HG03342 (cell line): ENCODE measurements around the gene TERB1.

Source experiments
- ATAC-seq: cut with Tn5 transposase; IDR thresholded peaks from one replicate; pipeline ENCODE4 v1.9.1; 2021; ENCODE audit warnings: mild to moderate bottlenecking, moderate library complexity; ENCODE audit not compliant: unreplicated experiment

Gene TERB1, protein sequence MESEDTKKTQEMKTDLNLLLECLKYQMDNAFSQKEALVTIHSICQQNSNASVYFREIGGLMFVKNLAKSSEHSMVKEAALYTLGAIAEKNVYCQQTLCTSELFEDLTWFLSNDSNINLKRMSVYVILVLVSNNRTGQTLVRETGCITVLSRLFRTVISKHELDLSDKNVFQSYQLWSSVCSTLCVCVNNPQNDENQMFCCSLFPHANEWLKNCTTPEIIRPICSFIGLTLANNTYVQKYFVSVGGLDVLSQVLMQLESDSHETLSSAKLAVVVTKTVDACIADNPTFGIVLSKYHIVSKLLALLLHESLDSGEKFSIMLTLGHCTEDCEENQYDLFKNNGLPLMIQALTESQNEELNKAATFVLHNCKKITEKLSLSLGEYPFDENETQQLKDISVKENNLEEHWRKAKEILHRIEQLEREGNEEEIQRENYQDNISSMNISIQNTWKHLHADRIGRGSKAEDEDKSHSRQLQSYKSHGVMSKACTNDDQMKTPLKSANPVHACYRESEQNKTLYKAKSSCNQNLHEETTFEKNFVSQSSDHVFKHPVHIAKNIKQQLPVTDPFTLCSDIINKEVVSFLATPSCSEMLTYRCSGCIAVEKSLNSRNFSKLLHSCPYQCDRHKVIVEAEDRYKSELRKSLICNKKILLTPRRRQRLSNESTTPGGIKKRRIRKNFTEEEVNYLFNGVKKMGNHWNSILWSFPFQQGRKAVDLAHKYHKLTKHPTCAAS

DNA sequence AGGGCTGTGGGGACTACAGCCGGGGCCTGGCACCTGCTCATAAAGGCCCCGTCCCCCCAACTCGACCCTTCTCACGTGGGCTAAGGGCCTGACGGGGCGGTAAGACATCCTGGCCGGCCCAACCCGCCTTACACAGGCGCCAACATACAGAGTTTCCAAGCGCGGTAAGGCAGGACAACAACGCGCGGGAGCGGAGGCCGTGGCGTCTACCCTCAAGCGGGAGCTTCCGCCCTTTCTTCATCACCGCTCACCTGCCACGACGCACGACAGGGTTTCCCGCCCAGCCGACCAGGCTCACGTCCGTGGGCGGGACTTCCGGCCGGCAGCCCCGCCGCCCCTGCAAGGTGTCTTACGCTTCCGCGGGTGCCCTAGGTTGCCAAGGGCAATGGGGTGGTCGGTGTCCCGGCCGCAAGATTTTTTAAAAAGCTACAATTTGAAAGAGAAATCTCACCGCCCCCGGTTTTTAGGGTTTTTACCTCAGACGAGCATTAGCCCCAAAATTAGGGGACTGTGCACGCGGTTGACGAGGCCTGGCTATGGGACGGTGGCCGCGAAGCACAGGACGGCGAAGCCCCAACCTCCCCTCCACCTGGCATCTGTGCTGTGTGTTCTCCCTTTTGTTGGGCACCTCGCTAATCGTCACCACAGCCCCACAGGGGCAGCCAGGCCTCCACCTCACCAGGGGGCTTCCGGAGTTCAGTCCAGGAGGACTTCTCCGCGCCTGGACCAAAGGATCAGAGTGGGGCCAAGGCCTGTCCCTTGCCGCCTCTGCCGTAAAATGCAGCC is at the start of gene TERB1:
Gene TERB1 (minus strand): TSS at position 265 of the 786 bp plus-strand sequence. CDS start 4,786 bp downstream, outside the sequence.
- ATAC-seq, result no peak

DNA sequence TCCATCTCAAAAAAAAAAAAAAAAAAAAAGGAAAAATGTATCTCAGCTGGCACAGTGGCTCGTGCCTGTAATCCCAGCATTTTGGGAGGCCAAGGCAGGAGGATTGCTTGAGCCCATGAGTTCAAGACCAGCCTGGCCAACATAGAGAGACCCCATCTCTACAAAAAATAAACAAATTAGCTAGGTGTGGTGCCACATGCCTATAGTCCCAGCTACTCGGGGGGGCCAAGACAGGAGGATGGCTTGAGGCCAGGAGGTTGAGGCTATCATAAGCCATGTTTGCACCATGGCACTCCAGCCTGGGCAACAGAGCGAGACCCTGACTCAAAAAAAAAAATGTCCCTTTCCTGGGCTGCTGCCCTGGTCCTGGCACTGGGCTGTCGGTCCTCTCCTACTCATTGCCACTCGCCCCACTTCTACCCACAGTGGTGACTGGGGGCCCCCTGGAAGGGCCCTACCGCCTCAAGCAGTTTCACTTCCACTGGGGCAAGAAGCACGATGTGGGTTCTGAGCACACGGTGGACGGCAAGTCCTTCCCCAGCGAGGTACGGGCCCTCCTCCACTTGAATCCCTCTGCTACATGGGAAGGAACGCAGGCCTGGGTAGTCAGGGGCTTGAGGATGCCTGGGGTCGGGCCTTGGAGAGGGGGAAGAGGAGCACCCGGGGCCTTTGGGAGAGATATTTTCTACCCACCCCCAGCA is 48.9 kb upstream of the TERB1 start:
- no peak for ATAC-seq

DNA sequence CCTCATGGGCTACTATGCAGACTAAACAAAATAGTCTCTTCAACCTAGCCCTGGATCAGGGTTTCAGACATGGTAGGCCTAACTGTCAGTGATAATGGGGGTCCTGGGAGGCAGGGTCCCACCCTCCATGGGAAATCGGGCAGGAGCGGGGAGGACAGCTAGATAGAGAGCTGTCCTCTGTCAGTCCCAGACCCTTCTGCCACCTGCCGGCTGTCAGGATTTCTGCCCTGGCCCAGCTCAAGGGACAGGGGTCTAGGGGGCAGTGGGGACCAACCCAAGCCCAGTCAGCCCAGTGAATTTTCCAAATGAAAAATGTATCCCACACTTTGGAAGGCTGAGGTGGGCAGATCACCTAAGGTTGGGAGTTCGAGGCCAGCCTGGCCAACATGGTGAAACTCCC is 48.2 kb upstream of the TERB1 start:
- no peak for ATAC-seq

DNA sequence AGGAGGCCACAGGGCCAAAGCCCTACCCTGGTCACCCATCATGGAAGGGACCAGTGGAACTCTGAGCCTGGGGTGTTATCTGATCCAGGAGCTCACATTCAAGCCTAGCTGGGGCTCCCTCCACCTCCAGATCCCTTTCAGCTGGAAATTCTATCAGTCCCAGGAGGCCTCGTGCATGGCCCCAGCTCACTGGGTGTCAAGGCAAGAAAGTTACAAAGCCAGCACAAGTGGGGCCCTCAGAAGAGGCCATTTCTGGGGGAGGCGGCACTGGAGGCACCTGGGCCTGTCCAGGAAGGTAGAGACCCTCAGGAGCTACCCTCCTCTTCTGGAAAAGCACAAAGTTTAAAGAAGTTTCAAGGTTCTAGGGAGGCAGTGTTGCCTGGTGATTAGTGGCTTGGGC is 47.6 kb upstream of the TERB1 start:
- no peak for ATAC-seq

DNA sequence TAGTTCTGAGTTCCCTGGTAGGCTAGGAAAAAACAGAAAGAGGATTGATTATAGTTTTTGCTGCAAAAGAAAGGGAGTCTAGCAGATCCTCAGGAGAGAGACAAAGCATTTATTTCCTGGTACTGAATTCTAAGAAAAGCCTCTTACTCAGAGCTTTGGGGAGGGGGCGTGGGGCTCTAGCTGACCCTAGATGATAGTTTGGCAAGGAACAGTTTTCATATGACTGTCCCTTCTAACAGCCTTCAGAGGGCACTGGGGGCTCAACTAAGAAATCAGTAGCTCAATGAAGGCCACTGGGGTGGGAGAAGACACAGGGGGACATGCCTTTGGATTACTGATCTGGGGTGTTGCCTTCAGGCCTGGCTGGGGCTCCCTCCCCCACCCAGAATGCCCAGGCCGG is 46.8 kb upstream of the TERB1 start:
- ATAC-seq, result no peak

DNA sequence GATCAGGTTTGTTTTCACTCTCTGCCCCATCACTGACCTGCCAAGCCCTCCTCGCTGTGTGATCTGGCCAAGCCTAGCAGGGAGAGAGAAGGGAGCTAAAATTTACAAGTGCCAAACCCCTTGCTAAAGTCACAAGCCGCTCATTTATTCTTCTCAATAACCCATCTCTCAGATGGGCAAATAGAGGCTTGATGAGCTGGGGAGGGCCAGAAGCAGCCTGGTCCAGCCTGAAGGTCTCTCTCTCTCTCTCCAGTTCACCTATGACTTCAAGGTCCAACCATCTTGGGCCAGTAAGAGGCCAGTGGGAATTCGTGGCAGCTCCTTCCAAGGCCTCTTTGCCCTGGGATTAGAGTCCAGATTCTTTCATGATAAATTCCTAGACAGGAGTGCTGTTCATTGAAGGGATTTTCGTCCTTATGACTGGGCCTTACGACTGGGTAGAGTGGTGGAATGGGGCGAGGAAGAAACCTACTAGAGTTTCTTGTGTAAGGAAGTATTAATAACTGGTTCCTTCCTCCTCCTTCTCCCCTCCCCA is 46.2 kb upstream of the TERB1 start:
- no peak for ATAC-seq

DNA sequence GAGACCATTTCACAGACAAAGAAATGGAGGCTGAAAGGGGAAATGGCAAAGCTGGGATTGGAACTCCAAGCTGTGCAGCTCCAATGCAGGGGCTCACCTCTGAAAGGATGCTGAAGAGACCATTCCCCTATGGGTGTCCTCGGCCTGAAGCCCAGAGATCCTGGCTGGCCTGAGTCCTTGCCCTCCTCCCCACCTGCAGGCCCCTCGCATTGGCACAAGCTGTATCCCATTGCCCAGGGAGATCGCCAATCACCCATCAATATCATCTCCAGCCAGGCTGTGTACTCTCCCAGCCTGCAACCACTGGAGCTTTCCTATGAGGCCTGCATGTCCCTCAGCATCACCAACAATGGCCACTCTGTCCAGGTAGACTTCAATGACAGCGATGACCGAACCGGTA is 45.4 kb upstream of the TERB1 start:
- ATAC-seq, result no peak

DNA sequence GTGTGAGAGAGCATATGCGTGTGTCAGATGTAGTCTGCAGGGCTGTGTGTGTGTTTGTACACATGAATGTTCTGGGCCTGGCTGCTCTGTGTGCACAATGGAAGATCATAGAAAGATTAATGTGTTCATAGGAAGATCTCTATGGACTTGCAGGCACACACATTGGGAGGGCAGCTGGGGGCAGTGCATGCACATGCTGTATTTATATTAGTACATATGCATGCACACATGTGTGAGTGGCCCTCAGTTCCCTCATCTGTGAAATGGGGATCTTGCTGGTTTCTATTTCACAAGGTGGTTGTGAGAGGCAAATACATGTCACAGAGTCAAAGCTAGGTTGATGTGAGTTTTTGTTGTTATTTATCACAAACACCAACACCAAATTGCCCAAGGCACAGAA is 44.9 kb upstream of the TERB1 start:
- no peak for ATAC-seq

DNA sequence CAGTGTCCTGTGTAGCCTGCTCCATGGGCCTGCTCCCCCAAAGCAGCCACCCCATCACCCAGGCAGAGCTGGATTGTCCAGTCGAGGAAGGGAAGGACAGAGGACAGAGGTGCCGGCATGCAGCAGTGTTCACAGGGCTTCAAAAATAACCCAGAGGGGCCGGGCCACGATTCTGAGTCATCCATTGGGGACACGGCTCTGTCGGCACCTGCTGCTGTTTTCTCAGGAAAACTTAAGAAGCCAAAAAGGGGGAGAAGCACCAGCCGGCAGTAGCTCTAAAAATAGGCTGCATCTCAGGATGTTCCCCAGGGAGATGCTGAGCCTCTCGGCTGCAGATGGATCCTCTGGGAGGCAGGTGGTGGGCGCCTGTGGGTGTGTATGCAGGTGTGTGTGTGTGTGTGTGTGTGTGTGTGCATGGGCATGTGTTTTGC is 44.4 kb upstream of the TERB1 start:
- ATAC-seq, result no peak

DNA sequence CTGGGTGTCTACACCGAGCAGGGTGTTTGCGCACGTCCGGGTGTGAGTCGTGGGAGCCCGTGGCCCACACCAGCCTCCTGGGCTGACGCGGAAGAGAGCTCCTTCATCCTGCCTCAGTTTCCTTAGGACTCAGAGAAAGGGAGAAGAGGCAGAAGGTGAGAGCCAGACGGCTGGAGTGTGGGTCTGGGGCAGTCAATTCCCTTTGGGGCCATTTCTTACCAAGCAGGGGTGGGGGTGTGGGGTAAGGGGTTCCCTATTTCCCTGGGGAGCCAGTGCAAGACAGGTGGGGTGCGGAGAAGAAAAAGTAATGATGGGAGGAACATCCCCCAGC is 43.7 kb upstream of the TERB1 start:
- ATAC-seq, result no peak

DNA sequence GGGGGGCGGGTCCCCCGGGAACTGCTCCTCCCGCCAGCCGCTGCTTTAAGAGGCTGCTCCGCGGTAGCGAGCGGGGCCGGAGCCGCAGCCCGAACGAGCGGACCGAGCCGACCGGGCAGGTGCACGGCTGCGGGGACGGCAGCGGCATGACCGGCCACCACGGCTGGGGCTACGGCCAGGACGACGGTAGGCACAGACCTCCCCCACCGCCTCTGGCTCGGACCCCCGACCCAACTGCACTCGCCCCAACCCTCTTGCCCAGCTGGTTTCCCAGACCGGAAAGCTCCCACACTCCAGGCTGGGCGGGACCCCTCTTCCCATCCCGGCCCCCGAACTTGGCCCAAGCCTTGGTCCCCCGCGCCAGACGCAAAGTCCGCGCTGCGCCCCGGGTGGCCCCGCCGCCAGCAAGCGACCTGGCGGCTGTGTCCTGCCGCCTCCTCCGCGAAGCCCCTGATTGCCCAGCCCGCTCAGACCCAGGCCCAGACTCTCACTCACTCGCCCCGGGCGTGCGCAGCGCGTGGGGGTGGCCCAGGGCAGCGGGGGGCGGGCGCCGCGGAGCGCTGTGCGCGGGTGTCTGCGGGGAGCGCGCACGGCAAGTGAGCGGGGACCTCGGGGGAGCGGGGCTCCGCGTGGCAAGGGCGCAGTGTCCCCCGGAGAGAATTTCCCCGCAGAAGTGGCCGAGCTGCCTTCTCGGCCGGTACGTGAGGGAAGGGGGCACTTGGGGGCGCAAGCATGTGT is 43.1 kb upstream of the TERB1 start, which contains the start of gene CA7:
Gene CA7 (plus strand): TSS at position 73 of the 738 bp plus-strand sequence. CDS start 74 bp downstream, at position 147.
- no peak for ATAC-seq

DNA sequence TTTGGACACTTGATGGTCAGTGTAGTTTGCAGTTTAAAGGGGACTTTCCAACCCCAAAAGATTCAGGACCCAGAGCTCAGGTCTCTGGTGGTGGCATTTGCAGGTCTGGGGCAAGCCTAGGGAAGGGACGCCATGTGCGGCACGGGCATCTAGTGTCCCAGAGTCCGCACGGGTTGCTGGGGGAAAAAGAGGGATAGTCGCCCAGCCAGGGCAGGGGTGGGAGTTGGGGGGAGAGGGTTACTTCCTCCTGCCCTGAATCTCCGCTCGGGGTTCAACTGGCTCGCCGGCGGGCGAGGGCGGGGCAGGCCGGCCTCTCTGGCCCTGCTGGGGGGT is 42.6 kb upstream of the TERB1 start:
- ATAC-seq, result no peak

DNA sequence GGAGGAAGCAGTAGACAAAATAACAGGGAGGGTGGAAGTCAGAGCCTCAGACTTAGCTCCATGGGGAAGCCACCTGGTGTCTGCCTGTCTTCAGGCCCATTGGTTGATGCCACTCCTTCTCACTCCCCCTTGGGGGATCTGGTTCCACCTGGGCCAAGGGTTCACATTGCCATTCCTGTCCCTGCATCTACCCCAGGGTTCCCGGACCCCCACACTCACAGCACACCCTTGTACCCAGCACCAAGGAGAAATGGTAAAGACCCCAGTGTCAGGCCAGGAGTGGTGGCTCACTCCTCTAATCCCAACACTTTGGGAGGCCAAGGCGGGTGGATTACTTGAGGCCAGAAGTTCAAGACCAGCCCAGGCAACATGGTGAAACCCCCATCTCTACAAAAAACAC is 41.8 kb upstream of the TERB1 start:
- no peak for ATAC-seq

DNA sequence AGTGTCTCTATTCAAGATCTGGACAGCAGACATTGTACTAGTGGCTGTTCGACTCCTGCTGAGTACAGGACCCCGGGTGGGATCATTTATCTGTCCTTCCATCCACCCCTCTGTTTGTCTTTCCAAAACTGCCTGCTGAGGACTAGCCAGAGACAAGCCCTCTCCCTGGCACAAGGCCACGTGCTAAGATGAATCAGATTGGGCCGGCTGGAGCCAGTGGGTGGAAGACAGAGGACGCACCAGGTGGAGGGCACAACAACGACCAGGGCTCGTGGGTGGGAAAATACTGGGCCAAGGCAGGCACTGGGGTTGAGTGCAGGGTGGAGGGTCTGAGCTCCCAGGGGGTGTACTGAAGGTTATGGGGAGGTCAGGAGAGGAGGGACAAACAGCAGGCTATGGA is 41.4 kb upstream of the TERB1 start:
- ATAC-seq, result no peak

DNA sequence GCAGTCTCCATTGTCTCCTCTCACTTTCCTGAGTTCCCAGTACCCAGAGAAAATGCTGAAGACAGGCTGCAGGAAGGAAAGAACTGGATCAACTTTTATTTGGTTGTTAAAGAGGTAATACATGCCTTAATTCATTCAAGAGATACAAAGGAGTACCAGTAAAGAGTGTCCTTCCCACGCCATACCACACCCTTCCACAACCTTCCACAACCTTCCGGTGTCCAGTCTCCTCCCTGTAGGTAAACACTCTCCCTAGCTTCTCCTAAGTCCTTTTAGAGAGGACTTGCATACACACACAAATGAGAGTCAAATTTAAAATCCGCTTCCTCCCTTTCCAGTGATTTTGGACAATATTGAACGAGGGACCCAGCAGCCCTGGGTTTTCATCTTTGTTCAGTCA is 40.0 kb upstream of the TERB1 start:
- ATAC-seq, result no peak

DNA sequence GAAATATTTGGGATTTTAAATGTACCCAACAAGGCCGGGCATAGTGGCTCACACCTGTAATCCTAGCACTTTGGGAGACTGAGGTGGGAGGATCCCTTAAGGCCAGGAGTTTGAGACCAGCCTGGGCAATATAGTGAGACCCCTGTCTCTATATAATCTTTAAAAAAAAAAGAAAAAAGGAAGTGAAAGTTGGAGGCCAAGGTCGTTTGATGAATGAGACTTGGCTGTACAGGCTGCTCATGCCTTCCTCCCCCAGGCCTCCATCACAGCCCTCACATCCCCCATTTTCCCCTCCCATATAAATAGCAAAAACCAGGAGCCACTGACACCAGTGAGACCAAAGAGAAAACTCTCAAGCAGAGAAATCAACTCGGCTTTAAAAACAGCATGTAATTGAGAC is 39.5 kb upstream of the TERB1 start:
- no peak for ATAC-seq

DNA sequence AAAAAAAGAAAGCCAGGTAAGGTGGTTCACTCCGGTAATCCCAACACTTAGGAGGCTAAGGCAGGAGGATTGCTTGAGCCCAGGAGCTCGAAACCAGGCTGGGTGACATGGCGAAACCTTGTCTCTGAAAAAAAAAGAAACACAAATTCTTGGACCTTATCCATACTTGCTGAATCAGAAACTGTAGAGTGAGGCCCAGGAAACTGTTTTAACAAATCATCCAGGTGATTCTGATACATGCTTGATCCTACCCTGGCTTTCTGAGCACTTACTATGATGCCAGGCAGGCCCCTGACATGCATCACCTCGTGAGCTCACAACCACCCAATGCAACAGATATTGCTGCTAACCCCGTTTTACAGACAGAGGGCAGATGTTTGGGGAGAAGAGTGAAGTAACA is 33.4 kb upstream of the TERB1 start:
- no peak for ATAC-seq

DNA sequence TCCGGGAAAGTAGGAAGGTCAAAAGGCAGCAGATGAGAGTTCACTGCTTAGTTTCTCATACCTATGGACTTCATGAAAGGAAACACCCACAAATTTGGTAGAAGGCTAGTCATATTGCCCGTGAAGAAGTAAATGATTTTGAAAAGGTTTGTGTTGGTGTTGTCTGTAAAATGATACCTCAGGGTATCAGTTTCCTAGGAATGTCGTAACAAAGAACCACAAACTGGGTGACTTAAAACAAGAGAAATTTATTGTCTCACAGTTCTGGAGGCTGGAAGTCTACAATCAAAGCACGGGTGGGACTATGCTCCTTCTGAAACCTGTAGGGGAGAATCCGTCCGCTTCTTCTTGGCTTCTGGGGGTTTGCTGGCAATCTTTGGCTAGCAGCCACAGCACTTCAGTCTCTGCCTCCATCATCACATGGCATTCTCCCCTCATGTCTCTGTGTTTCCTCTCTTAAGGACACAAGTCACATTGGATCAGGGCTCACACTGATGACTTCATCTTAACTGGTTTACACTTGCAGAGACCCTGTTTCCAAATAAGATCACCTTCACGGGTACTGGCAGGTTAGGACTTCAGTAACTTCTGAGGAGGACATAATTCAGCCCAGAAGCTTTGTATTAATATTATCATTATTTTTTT is 31.4 kb upstream of the TERB1 start:
- no peak for ATAC-seq

DNA sequence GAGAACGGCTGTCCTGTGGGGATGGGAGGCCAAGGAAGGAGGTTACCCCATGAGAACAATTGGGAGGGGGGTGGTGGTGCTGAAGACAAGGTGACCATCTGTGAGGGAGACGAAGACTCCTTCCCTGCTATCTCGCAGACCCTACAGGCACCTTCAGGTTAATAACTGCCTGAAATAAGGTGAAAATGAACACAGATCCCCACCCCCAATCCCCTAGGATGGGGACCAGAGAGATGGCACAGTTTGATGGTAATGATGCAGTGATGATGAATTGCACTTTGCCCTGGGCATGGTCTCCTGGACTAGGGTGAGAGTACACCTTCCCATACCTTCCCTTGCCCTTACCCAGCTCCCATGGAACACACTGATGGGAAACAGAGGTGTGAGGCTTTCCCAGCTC is 30.8 kb upstream of the TERB1 start:
- no peak for ATAC-seq
